Esophagus muscularis mucosa (tissue), 4 donors: Measurements from ENCODE around the gene CARD9. TPM values are rescaled to one million over a fixed set of nuclear protein-coding genes. Genes with fewer than 3 reads are reported as not detected.

Source experiments
- DNase-seq: peaks from one replicate; pipeline ENCODE4 v3.0.0-alpha.2; 2017; ENCODE audit errors: extremely low spot score
- H3K27ac ChIP-seq, 4 donors: fragments of 200-600 bp; sonication (generic); replicated peaks in 1 of 4; 1 replicate in 3 of 4; 2 replicates in 1 of 4; pipeline ENCODE4 v1.5.1; 2016 to 2019; ENCODE audit warnings: mild to moderate bottlenecking in 1 of 4
- H3K27me3 ChIP-seq, 4 donors: fragments of 200-600 bp; sonication (generic); one replicate each; pipeline versions ENCODE4 v1.5.1 to v1.6.0; 2016 to 2019
- H3K36me3 ChIP-seq, 4 donors: fragments of 200-600 bp; sonication (generic); one replicate each; pipeline ENCODE4 v1.5.1; 2016 to 2019
- H3K4me1 ChIP-seq, 4 donors: fragments of 200-600 bp; sonication (generic); one replicate each; pipeline ENCODE4 v1.5.1; 2016 to 2019
- H3K4me3 ChIP-seq, 4 donors: fragments of 200-600 bp; sonication (generic); 1 replicate in 2 of 4; 2 replicates in 2 of 4; pipeline ENCODE4 v1.5.1; 2016 to 2019; ENCODE audit warnings: mild to moderate bottlenecking in 4 of 4, moderate library complexity in 1 of 4
- H3K9me3 ChIP-seq, 4 donors: fragments of 200-600 bp; sonication (generic); 1 replicate in 3 of 4; 2 replicates in 1 of 4; pipeline ENCODE4 v1.5.1; 2016 to 2019
- CTCF ChIP-seq, 3 experiments: fragments of 200-600 bp in 2 of 3; fragments of 450-650 bp in 1 of 3; sonication (generic) in 2 of 3; IDR thresholded peaks; one replicate each; pipeline ENCODE4 v1.5.1; 2017 to 2019; ENCODE audit warnings: antibody characterized with exemption in 3 of 3, mild to moderate bottlenecking in 2 of 3, moderate library complexity in 1 of 3
- EP300 ChIP-seq: sonication (generic); formaldehyde crosslinking; IDR thresholded peaks from one replicate; pipeline ENCODE4 v1.6.1; 2017; ENCODE audit warnings: antibody characterized with exemption
- POLR2A ChIP-seq: fragments of 450-650 bp; IDR thresholded peaks from one replicate; pipeline ENCODE4 v1.6.1; 2017; ENCODE audit warnings: antibody characterized with exemption, moderate library complexity, mild to moderate bottlenecking, low read depth
- POLR2AphosphoS5 ChIP-seq, 2 donors: sonication (generic); formaldehyde crosslinking; IDR thresholded peaks; one replicate each; pipeline ENCODE4 v1.6.1; 2017; ENCODE audit warnings: antibody characterized with exemption in 2 of 2
- WGBS: methylation state at CpG from one replicate; pipeline ENCODE4 v1.1.5; 2018; 5-methylcytosine and 5-hydroxymethylcytosine counted together
- intact Hi-C: fragments of 100-400 bp; cut with DNase I; formaldehyde crosslinking; loops from one replicate; pipeline ENCODE4 v1.15.1; 2023
- total RNA-seq, 4 donors: library from RNA; depleted of rRNA; stranded (reverse); fragments of >200 nt; gene quantifications; one replicate each; pipeline versions ENCODE4 v1.1.0 to v1.2.1, GENCODE V29; 2016

The CARD9 gene
- total RNA-seq, 4 donors from 2014 or later: 1.2 to 4.2 (median 1.9) TPM

DNA sequence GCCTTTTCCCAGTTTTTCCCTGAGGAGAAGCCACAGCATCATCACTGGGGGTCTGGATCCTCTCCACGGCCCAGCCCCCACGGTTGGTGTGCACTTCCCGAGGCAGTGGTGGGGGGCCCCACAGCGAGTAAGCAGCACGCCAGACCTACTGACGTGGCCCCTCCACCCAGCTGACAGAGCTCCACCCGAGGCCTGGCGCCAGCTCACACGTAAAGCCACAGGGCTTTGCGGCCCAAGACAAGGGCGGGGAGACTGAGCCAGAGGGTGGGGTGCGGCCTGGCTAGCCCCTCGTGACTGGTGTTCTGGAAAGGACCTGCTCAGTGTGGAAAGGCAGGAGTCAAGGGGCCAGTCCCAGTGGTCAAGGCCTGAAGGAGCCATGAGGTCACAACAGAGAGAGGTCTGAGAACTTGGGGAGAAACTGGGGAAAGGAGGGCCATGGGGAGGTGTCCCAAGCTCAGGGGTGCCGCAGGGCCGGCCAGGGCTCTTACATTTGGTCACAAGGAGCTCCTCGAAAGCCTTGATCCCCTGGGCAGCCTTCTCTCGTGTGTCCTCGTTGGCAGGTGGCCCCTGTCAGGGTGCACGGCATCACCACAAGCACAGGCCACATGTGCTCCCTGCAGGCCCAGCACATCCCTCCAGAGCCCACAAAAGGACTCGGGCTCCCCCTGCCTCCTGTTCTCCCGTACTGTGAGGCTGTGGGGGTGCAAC lies 21.0 kb upstream of the CARD9 start:
- no peaks in the 10 kb centered on the region for H3K27me3 ChIP-seq
- peaks cover 49 to 89% (median 81%) of the 10 kb centered on the region in 4 donors for H3K36me3 ChIP-seq
- TF ChIP-seq POLR2A (no peak), POLR2AphosphoS5 (IDR thresholded peaks at IDR 0.05) (no peak), CTCF (IDR thresholded peaks at IDR 0.05) (no peak), EP300 (no peak)
- H3K4me3 ChIP-seq: no peak overlapping the region
- no peak overlapping the region for H3K27ac ChIP-seq
- intact Hi-C loops: loop anchor here (5.0 kb wide), 1 partner anchor 57 kb away; no protein-coding TSS in a partner anchor
- H3K4me1 ChIP-seq: peaks cover 12 to 15% (median 15%) of the 10 kb centered on the region in 4 donors
- no peak for DNase-seq
- 92% methylated on average over 9 of the region's 21 CpGs for WGBS
- no peaks in the 10 kb centered on the region for H3K9me3 ChIP-seq

GRCh38 chr9:136393531-136393930 lies 20.1 kb upstream of the CARD9 start:
- DNase-seq: no peak
- no peaks in the 10 kb centered on the region for H3K9me3 ChIP-seq
- no peak overlapping the region for H3K4me3 ChIP-seq
- no peaks in the 10 kb centered on the region for H3K27me3 ChIP-seq
- no peak for TF ChIP-seq CTCF (IDR thresholded peaks at IDR 0.05)
- TF ChIP-seq EP300: no peak
- TF ChIP-seq POLR2A: no peak
- no peak for TF ChIP-seq POLR2AphosphoS5 (IDR thresholded peaks at IDR 0.05)
- 78% methylated on average over 6 of the region's 17 CpGs for WGBS
- intact Hi-C loops: no loop called here
- peaks cover 50 to 98% (median 89%) of the 10 kb centered on the region in 4 donors for H3K36me3 ChIP-seq
- peaks cover 2 to 6% (median 5%) of the 10 kb centered on the region in 4 donors for H3K4me1 ChIP-seq
- no peak overlapping the region for H3K27ac ChIP-seq

DNA sequence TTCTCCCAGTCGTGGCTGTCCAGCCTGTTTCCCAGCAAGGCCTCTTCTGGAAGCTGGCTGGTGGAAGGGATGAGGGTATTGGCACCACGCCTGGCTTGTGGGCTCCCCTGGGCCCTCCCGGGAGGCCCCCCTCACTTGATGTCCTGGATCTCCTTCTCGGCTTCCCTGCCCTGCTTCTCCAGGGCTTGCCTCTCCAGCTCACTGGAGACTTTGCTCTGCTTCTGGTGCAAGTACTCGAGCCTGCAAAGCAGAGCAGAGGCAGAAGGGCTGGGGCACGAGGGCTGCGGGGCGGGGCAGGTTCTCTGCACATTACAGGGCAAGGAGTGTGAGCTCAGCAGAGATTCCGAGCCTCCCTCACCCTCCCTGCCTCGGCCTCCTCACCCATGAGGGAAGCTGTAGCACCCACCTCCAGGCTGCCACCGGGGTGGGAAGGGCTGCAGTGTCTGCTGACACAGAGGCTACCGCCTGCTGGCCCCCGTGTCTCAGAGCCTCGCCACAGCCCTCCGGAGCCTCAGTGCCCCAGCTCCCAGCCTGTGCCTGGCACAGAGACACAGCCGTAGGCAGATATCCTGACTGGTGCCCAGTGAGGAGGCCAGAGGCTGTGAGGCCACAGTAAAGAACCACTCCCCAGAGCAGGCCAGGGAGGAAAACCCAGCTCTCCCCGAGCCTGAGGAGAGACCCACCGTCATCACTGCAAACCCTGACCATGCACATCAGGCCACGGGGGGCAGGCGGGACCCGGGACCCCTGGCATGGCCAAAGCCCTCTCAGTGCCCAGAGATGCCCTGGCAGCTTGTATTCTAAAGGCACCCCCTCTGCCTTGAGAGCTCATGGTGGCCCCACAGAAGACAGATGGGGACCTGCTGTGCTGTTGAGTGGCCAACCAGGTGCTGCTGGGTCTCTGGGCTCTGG lies 19.3 kb upstream of the CARD9 start:
- no peaks in the 10 kb centered on the region for H3K4me1 ChIP-seq
- H3K4me3 ChIP-seq: no peak overlapping the region
- no peaks in the 10 kb centered on the region for H3K27me3 ChIP-seq
- DNase-seq: no peak
- 84% methylated on average over 18 of the region's 21 CpGs for WGBS
- no peaks in the 10 kb centered on the region for H3K9me3 ChIP-seq
- intact Hi-C loops: no loop called here
- TF ChIP-seq POLR2A (no peak), CTCF (IDR thresholded peaks at IDR 0.05) (no peak)
- H3K27ac ChIP-seq: no peak overlapping the region
- H3K36me3 ChIP-seq: peaks cover 55 to 99% (median 91%) of the 10 kb centered on the region in 4 donors

DNA sequence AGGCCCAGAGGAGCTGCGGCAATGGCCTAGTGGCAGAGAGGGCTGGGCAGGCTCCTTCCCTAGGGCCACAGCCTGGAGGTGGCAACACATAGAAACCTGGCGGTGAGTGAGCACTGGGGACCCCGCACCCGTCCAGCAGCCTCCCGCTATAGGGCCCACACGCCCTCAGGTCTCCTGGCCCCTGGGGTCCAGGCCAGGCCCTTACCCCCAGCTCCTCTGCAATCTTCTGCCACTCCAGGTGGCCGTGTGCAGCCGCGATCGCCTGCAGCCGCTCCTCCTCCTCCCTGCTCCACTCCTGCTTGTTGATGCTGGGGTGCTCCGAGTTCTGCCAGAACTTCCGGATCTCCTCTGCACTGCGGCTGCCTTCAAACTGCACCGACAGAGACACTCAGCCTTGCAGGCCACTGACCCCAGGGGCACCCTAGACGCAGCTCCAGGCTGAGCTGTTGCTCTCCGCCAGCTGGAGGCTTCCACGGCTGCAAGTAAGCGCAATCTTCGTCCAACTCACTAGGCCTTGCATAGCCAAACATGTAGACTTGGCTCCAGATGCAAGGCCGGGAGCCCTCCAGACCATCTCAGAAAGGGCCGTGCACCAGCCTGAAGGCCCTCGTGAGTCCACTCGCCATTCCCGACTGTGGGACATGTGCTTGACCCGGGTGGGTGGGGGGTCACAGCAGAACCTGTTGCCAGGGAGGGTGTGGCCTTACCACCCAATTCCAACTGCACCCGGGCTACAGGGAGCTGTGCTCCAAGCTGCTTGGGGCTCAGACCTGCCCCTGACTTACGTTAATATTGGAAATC lies 18.5 kb upstream of the CARD9 start:
- Histone ChIP-seq H3K27ac (no peak overlapping the region), H3K27me3 (no peaks in the 10 kb centered on the region), H3K9me3 (no peaks in the 10 kb centered on the region), H3K4me3 (no peak overlapping the region), H3K36me3 (peaks cover 60 to 99% (median 91%) of the 10 kb centered on the region in 4 donors), H3K4me1 (no peaks in the 10 kb centered on the region)
- DNase-seq: no peak
- TF ChIP-seq CTCF (IDR thresholded peaks at IDR 0.05) (no peak), POLR2AphosphoS5 (IDR thresholded peaks at IDR 0.05) (no peak), POLR2A (no peak), EP300 (no peak)
- intact Hi-C loops: no loop called here
- 90% methylated on average over 17 of the region's 28 CpGs for WGBS
